Measurements from ENCODE around the gene PTPRU.
"Not testable (repeated sequence)": the region's sequence is repeated elsewhere in the genome, so short reads cannot be mapped to it uniquely, and the experiment has no call there.

PTPRU gene

GRCh38 chr1:29235955-29236711 is at the start of gene PTPRU:
Gene PTPRU (plus strand): TSS chr1:29236522. CDS start chr1:29236645, 123 bp downstream.
- DNase-seq, result peak in 1 of 2 experiments; percentile 34

GRCh38 chr1:29186707-29187106 is 49.6 kb upstream of the PTPRU start:
- DNase-seq, result no peak

DNA sequence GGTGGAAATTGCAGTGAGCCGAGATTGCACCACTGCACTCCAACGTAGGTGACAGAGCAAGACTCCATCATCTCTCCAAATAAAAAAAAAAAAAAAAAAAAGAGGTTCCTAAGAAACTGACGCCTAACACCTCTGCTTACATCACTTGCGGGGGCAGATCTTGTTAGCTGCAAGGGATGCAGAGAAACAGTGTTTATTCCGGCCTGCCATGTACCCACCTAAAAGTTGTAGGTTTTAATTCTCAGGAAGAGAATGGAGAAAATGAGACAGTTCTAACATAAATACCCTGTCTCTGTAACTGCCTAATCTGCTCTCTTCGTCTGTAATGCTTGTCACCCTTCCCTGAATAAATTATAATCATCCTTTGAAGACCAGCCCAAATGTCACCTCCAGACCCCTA is 45.6 kb upstream of the PTPRU start:
- DNase-seq, result no peak

- no peak for DNase-seq
These were observed 42.4 kb upstream of the PTPRU start for GRCh38 chr1:29193879-29194455.

DNA sequence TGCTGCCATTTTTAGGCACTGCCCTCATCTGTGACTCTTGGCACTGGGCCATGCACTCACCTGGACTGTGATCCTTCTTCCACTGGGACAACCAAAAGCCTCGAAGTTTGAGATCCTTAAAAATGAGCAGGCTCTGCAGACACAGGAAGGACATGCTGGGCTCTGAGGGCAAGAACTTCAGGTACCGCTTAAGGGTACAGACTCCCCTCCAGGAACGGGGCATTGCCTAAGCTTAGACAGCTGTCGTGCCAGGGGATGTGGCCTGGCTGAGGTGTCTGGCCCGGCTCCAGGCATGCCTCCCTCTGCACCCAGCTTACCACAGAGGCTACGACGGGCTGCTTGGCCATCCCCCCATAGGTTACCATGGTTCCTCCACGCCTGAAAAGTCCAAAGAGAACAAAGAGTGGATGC is 40.4 kb upstream of the PTPRU start:
- DNase-seq, result peak; percentile 8

- DNase-seq, result no peak
These were observed 39.3 kb upstream of the PTPRU start for GRCh38 chr1:29196863-29197589.

GRCh38 chr1:29197590-29197924 is 38.8 kb upstream of the PTPRU start:
- DNase-seq, result peak; percentile 53 to 54

GRCh38 chr1:29197993-29198392 is 38.3 kb upstream of the PTPRU start:
- DNase-seq, result no peak

- DNase-seq, result no peak
These were observed 35.3 kb upstream of the PTPRU start for GRCh38 chr1:29200906-29201594.

- DNase-seq, result no peak
These were observed 34.7 kb upstream of the PTPRU start for GRCh38 chr1:29201595-29202051.

- DNase-seq, result peak; percentile 54 to 67
These were observed 34.3 kb upstream of the PTPRU start for GRCh38 chr1:29202053-29202452.

DNA sequence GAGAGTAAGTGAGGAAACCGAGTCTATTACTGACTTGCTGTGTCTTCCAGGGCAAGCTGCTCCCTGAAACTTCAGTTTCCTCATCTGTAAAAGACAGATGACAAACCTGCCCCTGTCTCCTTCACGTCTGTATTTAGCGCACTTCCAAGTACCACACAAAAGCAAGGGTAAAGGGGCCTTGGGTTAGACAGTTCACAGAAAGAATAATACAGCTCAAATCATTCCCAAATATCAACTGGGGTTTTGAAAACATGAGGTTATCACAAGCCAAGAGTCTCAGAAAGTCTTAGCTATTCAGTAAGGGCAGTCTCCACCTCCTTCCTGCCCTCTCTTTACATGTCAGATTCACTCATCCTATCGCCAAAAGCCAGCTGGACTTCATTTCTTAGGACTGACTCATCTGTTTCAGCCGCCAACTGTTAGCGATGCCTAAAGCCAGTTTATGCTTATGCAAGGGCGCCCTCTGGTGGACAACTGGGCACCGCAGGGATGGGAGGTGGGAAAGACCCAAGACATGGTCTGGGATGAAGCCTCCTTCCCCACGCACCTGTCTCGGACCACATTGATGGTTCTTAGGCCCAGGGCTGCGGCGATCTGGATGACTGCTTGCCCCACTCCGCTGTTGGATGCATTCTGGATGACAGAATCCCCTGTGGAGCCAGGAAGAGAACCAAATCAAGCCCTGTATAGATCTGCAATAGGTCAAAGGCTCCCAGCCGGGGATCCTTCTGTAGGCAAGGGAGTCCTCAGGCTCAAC is 33.6 kb upstream of the PTPRU start:
- DNase-seq, result peak; percentile 83 to 86

DNA sequence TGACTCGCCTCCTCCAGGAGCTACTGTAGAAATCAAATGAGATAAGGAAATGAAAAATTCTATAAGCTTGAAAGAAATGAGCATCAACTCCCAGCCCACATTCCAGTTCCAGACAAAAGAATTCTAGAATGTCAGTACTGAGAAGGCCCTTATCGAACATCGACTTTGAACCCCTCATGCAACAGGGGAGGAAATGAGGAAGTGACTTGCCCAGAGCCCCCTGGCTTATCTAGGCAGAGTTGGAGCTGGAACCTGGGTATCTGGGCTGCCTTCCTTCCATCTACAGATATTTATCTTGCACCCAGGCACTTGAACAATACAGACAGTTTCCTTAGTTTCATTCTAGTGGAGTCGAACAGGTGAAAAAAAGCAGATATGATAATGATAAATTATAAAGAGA is 27.9 kb upstream of the PTPRU start:
- DNase-seq, result no peak

- no peak for DNase-seq
These were observed 27.1 kb upstream of the PTPRU start for GRCh38 chr1:29209173-29209572.

- no peak for DNase-seq
These were observed 25.8 kb upstream of the PTPRU start for GRCh38 chr1:29210278-29211085.

- DNase-seq, result no peak
These were observed 25.0 kb upstream of the PTPRU start for GRCh38 chr1:29211086-29212030.

DNA sequence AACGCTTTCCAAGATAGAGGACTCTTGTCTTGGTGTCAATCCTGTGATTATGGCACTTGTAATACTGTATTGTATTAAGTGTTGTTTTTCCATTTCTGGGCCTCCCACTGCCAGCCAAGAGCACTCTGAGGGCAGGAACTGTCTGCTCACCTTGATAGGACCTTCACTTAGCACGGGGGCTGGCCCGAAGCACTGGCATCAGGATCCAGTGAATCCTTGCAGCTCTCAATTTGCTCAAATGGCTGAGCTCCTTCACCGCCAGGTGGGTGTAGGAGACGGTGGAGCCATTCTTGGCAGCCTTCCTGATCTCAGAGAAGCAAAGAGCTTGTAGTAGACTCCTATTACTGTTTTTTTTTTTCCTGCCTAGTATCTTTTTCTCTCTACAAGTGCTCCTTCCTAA is 23.3 kb upstream of the PTPRU start:
- DNase-seq, result no peak

GRCh38 chr1:29217633-29218032 is 18.7 kb upstream of the PTPRU start:
- no peak for DNase-seq

DNA sequence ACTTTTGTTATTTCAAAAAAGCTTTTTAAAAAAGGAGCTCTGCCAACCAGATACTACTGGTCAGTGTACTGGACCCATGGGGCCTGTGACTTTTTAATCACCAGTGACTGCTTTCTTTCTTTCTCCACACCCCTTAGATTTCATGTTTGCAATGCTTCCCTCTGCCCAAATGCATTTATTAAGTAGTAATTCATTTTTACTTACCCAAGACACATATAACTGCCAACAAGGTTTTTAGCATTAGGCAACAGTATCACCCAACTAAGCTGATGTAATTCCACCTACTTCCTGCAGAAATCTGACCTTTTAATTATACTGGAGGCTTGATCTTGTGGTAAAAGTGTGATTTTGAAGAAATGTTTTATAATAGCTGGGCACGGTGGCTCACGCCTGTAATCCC is 18.1 kb upstream of the PTPRU start:
- DNase-seq, result peak; percentile 47 to 73

DNA sequence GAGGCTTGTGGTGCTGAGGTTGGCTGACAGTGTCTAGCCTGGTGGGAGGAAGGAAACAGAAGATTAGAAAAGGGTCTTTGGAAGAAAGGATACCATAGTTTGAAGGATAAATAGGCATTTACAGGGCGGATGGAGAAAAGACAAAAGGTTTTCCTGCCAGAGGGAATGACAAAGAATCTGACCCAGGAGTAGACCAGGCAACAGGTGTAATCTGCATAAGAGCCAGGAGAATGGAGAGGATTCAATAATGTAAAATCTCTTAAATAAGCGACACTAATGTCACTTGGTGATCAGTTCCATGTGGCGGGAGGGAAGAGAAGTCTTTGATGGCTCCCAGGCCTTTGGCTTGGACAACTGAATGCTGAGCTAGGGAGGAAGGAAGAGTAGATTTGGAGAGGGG is 15.0 kb upstream of the PTPRU start:
- no peak for DNase-seq

- DNase-seq, result not testable (repeated sequence)
These were observed 14.1 kb upstream of the PTPRU start for GRCh38 chr1:29222260-29222659.

Data from AML-193 (cell line).